Hematopoietic multipotent progenitor cell treated with erythropoietin and hydrocortisone succinate and interleukin-3 and kit ligand, for 8 days (in vitro differentiated cells): ENCODE measurements around the gene PMEPA1.
"Not testable (repeated sequence)": the region's sequence is repeated elsewhere in the genome, so short reads cannot be mapped to it uniquely, and the experiment has no call there.

ENCODE experiments used
- DNase-seq: peaks from one replicate; pipeline ENCODE4 v3.0.0-alpha.2; 2015

PMEPA1 gene

GRCh38 chr20:57647006-57647932, 62.5 kb downstream of the PMEPA1 start:
- no peak for DNase-seq

- no peak for DNase-seq
Observed at GRCh38 chr20:57638895-57639236, 70.9 kb downstream of the PMEPA1 start.

- DNase-seq, result no peak
Observed at GRCh38 chr20:57638173-57638894, 71.5 kb downstream of the PMEPA1 start.

GRCh38 chr20:57633945-57634491, 75.8 kb downstream of the PMEPA1 start:
- no peak for DNase-seq

GRCh38 chr20:57632286-57632685, 77.5 kb downstream of the PMEPA1 start:
- DNase-seq, result no peak

- DNase-seq, result no peak
Observed at GRCh38 chr20:57630061-57630460, 79.8 kb downstream of the PMEPA1 start.

GRCh38 chr20:57629491-57629901, 80.3 kb downstream of the PMEPA1 start:
- DNase-seq, result not testable (repeated sequence)

- DNase-seq, result not testable (repeated sequence)
Observed at GRCh38 chr20:57628962-57629308, 80.9 kb downstream of the PMEPA1 start.

GRCh38 chr20:57628047-57628961, 81.5 kb downstream of the PMEPA1 start:
- peak; percentile 8 for DNase-seq

- no peak for DNase-seq
Observed at GRCh38 chr20:57627339-57627738, 82.5 kb downstream of the PMEPA1 start.

GRCh38 chr20:57625978-57626377, 83.8 kb downstream of the PMEPA1 start:
- no peak for DNase-seq

GRCh38 chr20:57625181-57625958, 84.4 kb downstream of the PMEPA1 start:
- no peak for DNase-seq

- DNase-seq, result no peak
Observed at GRCh38 chr20:57624124-57624523, 85.7 kb downstream of the PMEPA1 start.

GRCh38 chr20:57622579-57623381, 87.0 kb downstream of the PMEPA1 start:
- no peak for DNase-seq

- no peak for DNase-seq
Observed at GRCh38 chr20:57622201-57622570, 87.6 kb downstream of the PMEPA1 start.

GRCh38 chr20:57621421-57622200, 88.2 kb downstream of the PMEPA1 start:
- DNase-seq, result no peak

- no peak for DNase-seq
Observed at GRCh38 chr20:57620999-57621398, 88.8 kb downstream of the PMEPA1 start.

- no peak for DNase-seq
Observed at GRCh38 chr20:57620274-57620990, 89.4 kb downstream of the PMEPA1 start, which contains the start of gene ZBP1. Gene ZBP1, minus strand, starts transcription at chr20:57620426. Its CDS starts 131 bp downstream, at chr20:57620295.

- DNase-seq, result peak; percentile 21
Observed at GRCh38 chr20:57619051-57619831, 90.6 kb downstream of the PMEPA1 start.
